ENCODE measurements around the gene POLK.

The POLK gene

DNA sequence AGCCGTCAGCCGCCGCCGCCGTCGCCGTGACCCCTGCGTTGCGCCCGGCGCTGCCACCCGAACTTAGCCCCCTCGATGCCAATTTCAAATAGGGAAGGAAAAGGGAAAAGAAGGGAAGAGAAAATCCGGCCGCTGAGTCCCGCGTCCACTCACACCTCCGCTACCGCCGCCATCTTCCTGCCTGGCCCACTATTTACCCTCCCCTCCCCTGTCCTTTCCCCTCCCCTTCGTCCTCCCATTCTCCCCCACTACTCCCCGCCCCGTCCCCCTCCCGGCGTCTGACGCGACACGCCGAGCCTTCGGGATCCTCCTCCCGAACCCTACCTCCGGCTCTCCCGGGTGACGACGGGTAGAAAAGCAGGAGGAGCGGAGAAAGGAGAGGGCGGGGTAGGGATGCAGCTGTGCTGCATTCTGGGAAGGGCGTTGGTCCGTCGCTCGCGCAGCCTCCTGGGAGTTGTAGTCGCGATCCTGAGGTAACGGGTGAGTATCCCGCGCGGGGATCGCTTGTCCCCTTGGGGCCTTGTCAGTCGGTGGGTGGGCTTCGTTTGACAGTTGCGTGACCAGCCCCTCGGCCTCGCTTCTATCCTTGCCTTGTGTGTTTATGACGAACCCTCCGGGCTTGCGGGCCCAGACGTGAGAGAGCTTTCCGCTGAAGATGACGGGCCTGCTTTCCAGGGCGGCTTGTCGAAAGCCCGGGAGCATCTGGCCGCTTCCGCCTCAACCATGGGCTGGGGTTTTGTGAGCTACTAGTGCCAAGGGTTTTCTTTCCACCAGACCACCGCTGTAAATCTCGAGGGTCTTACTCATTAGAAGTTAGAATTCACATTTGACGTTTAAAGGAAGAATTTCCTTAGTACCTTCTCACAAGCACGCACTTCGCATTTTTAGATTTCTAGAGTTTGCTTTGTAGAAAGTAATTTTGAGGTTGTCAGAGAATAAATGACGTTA is at the start of gene POLK, which contains the start of gene CERT1:
Gene POLK (plus strand): TSS at position 457 of the 948 bp plus-strand sequence.
Gene CERT1 (minus strand): TSS at position 195 of the 948 bp plus-strand sequence. CDS start 422 bp downstream, outside the sequence.
- H3K4me1 ChIP-seq (ENCODE audit: control insufficient read depth, insufficient read depth, low read length): peaks cover 7% of the 10 kb centered on the region

DNA sequence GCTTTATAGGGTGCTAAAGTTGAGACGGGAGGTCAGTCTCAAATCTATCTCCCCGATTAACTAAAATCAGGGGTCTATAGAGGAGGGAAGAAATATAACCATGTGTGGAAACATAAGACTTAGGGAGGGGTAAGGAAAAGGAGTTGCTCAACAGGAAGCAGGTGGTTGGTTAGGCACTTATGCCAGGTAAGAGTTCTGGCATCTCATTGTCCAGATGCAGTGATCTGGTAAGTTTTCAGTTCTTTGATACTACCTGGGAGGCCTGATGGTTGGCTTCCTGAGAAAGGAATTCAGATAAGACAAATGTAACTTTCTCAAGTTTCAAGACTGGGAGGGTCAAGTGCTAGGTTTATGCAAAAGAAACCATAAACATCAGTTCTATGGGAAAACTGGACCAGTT is 48.0 kb upstream of the POLK start:
- H3K27me3 ChIP-seq (ENCODE audit: control insufficient read depth, insufficient read depth, low read length): no peaks in the 10 kb centered on the region
- H3K9ac ChIP-seq (ENCODE audit: low read length): no peak overlapping the region
- H3K4me1 ChIP-seq (ENCODE audit: control insufficient read depth, insufficient read depth, low read length): no peaks in the 10 kb centered on the region
- no peak overlapping the region for H3K4me3 ChIP-seq (ENCODE audit: low read length)
- no peaks in the 10 kb centered on the region for H3K36me3 ChIP-seq (ENCODE audit: control insufficient read depth, insufficient read depth, low read length)
- no peak overlapping the region for H3K27ac ChIP-seq (ENCODE audit: low read depth, low read length)

More for the DNA sequence above, at the start of gene POLK, which contains the start of gene CERT1:
- H3K27ac ChIP-seq (ENCODE audit: low read depth, low read length): peak within 1 kb of the TSS; percentile 92
- peak within 1 kb of the TSS; percentile 81 for H3K9ac ChIP-seq (ENCODE audit: low read length)
- H3K4me3 ChIP-seq (ENCODE audit: low read length): peak within 1 kb of the TSS; percentile 98
- H3K27me3 ChIP-seq (ENCODE audit: control insufficient read depth, insufficient read depth, low read length): no peaks in the 10 kb centered on the region
- no peaks in the 10 kb centered on the region for H3K36me3 ChIP-seq (ENCODE audit: control insufficient read depth, insufficient read depth, low read length)

DNA sequence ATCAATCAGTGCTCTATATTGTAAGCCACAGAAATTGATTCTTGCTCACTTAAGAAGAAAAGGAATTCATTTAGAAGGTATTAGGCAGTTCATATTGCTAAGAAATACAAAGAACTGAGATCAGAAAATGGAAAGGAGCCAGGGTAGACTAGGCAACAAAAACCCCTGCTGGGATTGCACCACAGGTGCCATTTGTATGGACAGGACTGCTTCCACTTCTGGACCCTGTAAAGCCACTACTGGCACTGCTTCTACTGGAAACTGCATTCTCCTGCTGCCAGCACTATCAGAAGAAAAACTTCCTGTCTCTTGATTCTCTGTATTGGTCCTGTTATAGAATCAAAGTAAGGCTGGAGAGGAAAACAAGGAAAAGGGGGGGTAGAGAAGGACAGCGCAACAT is 46.2 kb upstream of the POLK start:
- Histone ChIP-seq H3K27ac (ENCODE audit: low read depth, low read length) (no peak overlapping the region), H3K36me3 (ENCODE audit: control insufficient read depth, insufficient read depth, low read length) (no peaks in the 10 kb centered on the region), H3K4me3 (ENCODE audit: low read length) (no peak overlapping the region), H3K4me1 (ENCODE audit: control insufficient read depth, insufficient read depth, low read length) (no peaks in the 10 kb centered on the region), H3K27me3 (ENCODE audit: control insufficient read depth, insufficient read depth, low read length) (no peaks in the 10 kb centered on the region), H3K9ac (ENCODE audit: low read length) (no peak overlapping the region)

DNA sequence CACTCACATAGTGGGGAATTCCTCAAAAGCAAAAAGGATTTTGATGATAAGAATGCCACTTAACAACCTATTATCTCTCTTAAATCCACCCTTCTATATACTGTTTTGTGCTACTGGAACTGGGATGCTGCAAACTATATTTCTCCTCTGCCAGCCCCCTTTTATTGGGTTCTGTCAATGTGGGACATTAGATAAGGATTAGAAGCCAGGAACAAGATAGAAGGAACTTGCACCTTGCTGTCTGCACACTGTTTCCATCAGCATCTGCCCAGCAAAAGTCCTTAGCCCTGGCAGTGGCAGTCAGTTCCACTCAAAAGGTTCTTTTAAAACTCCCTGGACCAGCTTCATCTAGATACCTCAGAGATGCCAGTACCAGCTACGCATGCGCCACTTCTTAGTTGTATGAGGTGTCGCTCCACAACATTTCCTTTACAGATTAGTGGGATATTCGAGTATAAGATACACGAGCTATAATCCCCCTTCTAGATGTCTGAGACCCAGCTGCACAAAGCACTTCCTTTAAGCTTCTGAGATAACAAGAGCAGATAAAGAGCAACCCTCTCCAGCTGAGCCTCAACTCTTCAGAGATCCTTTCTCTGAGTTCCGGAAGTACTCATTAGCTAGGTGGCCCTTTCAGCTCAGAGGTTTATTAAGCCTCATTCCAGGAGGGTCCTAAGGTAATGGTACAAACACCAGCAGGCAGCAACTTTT is 45.5 kb upstream of the POLK start:
- no peak overlapping the region for H3K9ac ChIP-seq (ENCODE audit: low read length)
- no peak overlapping the region for H3K27ac ChIP-seq (ENCODE audit: low read depth, low read length)
- no peak overlapping the region for H3K4me3 ChIP-seq (ENCODE audit: low read length)
- H3K4me1 ChIP-seq (ENCODE audit: control insufficient read depth, insufficient read depth, low read length): no peaks in the 10 kb centered on the region
- no peaks in the 10 kb centered on the region for H3K27me3 ChIP-seq (ENCODE audit: control insufficient read depth, insufficient read depth, low read length)
- H3K36me3 ChIP-seq (ENCODE audit: control insufficient read depth, insufficient read depth, low read length): no peaks in the 10 kb centered on the region

DNA sequence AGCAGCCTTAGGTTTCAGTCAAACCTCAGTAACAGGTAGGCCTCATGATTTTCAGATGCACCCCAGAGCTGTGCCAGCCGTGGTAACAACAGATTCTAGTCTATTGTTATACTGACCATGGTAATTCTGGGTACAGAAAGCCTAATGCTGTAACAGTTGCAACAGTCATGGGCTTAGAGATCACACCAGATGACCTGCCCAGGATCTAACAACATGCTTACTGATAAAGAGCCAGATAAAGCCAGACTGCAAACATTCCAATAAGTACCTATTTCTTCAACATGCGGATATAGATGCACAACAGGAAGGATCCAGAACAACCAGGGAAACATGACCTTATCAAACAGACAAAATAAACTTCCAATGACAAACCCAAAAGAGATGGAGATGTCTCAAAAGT is 43.1 kb upstream of the POLK start:
- Histone ChIP-seq H3K4me1 (ENCODE audit: control insufficient read depth, insufficient read depth, low read length) (no peaks in the 10 kb centered on the region), H3K4me3 (ENCODE audit: low read length) (no peak overlapping the region), H3K9ac (ENCODE audit: low read length) (no peak overlapping the region), H3K27me3 (ENCODE audit: control insufficient read depth, insufficient read depth, low read length) (no peaks in the 10 kb centered on the region), H3K27ac (ENCODE audit: low read depth, low read length) (no peak overlapping the region), H3K36me3 (ENCODE audit: control insufficient read depth, insufficient read depth, low read length) (no peaks in the 10 kb centered on the region)

DNA sequence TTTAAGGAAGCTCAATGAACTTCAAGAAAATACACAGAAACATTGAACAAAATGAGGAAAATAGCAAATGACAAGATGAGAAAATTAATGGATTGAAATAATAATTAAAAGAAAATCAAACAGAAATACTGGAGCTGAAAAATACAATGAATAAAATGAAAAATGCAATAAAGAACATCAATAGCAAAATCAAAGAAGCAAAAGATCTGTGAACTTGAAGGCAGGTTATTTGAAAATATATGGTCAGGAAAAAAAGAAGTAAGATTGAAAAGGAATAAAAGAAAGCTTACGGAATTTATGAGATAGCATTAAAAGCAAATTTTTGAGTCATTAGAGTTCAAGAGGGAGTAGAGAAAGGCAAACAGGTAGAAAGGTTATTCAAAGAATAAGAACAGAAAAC is 42.7 kb upstream of the POLK start:
- Histone ChIP-seq H3K27ac (ENCODE audit: low read depth, low read length) (no peak overlapping the region), H3K36me3 (ENCODE audit: control insufficient read depth, insufficient read depth, low read length) (no peaks in the 10 kb centered on the region)

DNA sequence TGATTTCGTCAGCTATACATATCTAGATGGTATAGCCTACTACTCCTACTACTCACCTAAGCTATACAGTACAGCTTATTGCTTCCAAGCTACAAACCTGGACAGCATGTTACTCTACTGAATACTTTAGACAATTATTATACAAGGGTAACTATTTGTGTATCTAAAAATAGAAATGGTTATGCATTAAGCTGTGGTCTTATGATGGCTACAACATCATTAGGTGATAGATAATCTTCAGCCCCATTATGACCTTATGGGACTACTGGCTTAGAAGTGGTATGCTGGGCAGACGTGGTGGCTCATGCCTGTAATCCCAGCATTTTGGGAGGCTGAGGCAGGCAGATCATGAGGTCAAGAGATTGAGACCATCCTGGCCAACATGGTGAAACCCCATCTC is 40.5 kb upstream of the POLK start:
- Histone ChIP-seq H3K27ac (ENCODE audit: low read depth, low read length) (no peak overlapping the region), H3K4me3 (ENCODE audit: low read length) (no peak overlapping the region), H3K9ac (ENCODE audit: low read length) (no peak overlapping the region)

More for the DNA sequence above, 42.7 kb upstream of the POLK start:
- Histone ChIP-seq H3K4me1 (ENCODE audit: control insufficient read depth, insufficient read depth, low read length) (no peaks in the 10 kb centered on the region), H3K9ac (ENCODE audit: low read length) (no peak overlapping the region), H3K4me3 (ENCODE audit: low read length) (no peak overlapping the region), H3K27me3 (ENCODE audit: control insufficient read depth, insufficient read depth, low read length) (no peaks in the 10 kb centered on the region)

DNA sequence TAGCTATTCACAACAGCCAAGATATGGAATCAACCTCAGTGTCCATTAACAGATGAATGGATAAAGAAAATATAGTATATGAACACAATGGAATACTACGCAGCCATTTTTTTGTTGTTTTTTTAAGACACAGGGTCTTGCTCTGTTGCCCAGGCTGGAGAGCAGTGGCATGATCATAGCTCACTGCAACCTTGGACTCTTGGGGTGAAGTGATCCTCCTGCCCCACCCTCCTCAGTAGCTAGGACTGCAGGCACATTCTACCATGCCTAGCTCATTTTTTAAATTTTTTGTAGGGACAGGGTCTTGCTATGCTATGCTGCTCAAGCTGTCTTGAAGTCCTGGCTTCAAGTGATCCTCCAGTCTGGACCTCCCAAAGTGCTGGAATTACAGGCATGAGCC is 38.7 kb upstream of the POLK start:
- H3K9ac ChIP-seq (ENCODE audit: low read length): no peak overlapping the region
- H3K4me1 ChIP-seq (ENCODE audit: control insufficient read depth, insufficient read depth, low read length): no peaks in the 10 kb centered on the region
- no peak overlapping the region for H3K4me3 ChIP-seq (ENCODE audit: low read length)
- H3K27ac ChIP-seq (ENCODE audit: low read depth, low read length): no peak overlapping the region
- no peaks in the 10 kb centered on the region for H3K27me3 ChIP-seq (ENCODE audit: control insufficient read depth, insufficient read depth, low read length)
- H3K36me3 ChIP-seq (ENCODE audit: control insufficient read depth, insufficient read depth, low read length): no peaks in the 10 kb centered on the region

More for the DNA sequence above, 40.5 kb upstream of the POLK start:
- no peaks in the 10 kb centered on the region for H3K36me3 ChIP-seq (ENCODE audit: control insufficient read depth, insufficient read depth, low read length)
- no peaks in the 10 kb centered on the region for H3K27me3 ChIP-seq (ENCODE audit: control insufficient read depth, insufficient read depth, low read length)
- no peaks in the 10 kb centered on the region for H3K4me1 ChIP-seq (ENCODE audit: control insufficient read depth, insufficient read depth, low read length)

DNA sequence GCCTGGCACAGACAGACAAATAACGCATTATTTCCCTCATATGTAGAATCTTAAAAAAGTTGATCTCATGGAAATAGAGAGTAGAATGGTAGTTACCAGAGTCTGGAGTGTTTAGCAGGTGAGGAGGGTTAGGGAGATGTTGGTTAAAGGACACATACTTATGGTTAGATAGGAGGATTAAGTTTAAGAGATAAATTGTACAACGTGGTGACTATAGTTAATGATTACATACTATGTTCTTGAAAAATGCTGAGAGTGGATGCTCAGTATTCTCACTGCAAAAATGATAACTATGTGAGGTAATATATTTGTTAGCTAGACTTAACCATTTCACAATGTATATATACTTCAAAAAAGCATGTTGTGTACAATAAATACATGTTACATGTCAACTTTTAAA is 38.2 kb upstream of the POLK start:
- Histone ChIP-seq H3K36me3 (ENCODE audit: control insufficient read depth, insufficient read depth, low read length) (no peaks in the 10 kb centered on the region), H3K27me3 (ENCODE audit: control insufficient read depth, insufficient read depth, low read length) (no peaks in the 10 kb centered on the region), H3K27ac (ENCODE audit: low read depth, low read length) (no peak overlapping the region), H3K9ac (ENCODE audit: low read length) (no peak overlapping the region), H3K4me3 (ENCODE audit: low read length) (no peak overlapping the region), H3K4me1 (ENCODE audit: control insufficient read depth, insufficient read depth, low read length) (no peaks in the 10 kb centered on the region)

DNA sequence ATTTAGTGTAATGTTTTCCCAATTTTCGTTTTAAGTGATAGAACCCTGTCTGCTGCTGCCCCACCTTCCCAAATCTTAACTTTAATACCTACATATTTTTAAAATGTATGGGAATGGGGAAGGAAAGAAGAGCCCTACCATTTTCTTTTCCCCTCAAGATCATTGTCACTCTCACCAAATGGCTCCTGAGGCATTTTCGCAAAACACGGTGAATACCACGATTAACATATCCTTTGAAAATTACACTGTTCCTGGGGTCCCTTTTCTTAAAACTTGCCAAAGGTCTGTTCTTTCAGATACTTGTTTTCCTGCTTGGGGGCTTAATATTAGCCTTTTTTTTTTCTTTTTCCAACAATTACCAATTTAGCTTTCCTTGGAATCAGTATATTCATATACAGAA is 36.3 kb upstream of the POLK start:
- Histone ChIP-seq H3K9ac (ENCODE audit: low read length) (no peak overlapping the region), H3K4me1 (ENCODE audit: control insufficient read depth, insufficient read depth, low read length) (no peaks in the 10 kb centered on the region), H3K27me3 (ENCODE audit: control insufficient read depth, insufficient read depth, low read length) (no peaks in the 10 kb centered on the region), H3K36me3 (ENCODE audit: control insufficient read depth, insufficient read depth, low read length) (no peaks in the 10 kb centered on the region), H3K27ac (ENCODE audit: low read depth, low read length) (no peak overlapping the region), H3K4me3 (ENCODE audit: low read length) (no peak overlapping the region)

DNA sequence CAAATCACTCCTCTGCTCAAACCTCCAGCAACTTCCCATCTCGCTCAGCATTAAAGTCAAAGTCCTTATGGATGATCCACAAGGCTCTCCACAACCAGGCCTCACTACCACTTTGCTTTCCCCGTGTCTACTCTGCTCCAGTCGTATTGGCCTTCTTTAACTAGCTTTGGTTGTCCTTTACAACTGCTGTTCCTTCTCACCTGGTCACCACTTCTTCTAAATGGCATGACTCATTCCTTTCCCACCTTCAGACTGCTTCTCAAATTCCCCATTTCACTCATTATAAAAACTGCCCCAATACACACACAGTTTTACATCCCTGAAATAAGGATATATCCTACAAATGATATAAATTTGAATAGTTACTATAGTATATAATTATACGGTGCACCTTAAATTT is 30.7 kb upstream of the POLK start:
- Histone ChIP-seq H3K4me3 (ENCODE audit: low read length) (no peak overlapping the region), H3K27me3 (ENCODE audit: control insufficient read depth, insufficient read depth, low read length) (no peaks in the 10 kb centered on the region), H3K36me3 (ENCODE audit: control insufficient read depth, insufficient read depth, low read length) (no peaks in the 10 kb centered on the region), H3K9ac (ENCODE audit: low read length) (no peak overlapping the region), H3K27ac (ENCODE audit: low read depth, low read length) (no peak overlapping the region), H3K4me1 (ENCODE audit: control insufficient read depth, insufficient read depth, low read length) (no peaks in the 10 kb centered on the region)

DNA sequence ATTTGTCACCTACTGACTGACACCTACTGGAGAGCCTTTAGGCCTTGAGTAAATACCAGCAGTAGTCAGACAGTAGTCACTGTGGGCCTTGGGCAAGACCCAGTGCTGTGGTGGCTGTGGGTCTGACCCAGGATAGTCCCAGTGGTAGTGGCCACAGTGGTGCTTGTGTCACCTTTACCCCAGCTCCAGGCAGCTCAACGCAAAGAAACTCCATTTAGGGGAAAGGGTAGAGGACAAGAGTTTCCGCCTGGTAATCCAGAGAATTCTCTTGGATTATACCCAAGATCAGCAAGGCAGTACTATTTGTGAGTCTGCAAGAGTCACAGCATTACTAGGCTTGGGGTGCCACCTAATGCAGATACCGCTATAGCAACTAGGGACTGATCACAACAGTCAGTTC is 29.2 kb upstream of the POLK start:
- Histone ChIP-seq H3K9ac (ENCODE audit: low read length) (no peak overlapping the region), H3K36me3 (ENCODE audit: control insufficient read depth, insufficient read depth, low read length) (no peaks in the 10 kb centered on the region), H3K27me3 (ENCODE audit: control insufficient read depth, insufficient read depth, low read length) (no peaks in the 10 kb centered on the region), H3K27ac (ENCODE audit: low read depth, low read length) (no peak overlapping the region), H3K4me3 (ENCODE audit: low read length) (no peak overlapping the region), H3K4me1 (ENCODE audit: control insufficient read depth, insufficient read depth, low read length) (no peaks in the 10 kb centered on the region)

Measured in rectal smooth muscle tissue (tissue), 1 donor.